K562 (cell line): ENCODE data around the gene DPM1. TPM values are rescaled to one million over a fixed set of nuclear protein-coding genes. Genes with fewer than 3 reads are reported as not detected.

ENCODE experiments used
- ATAC-seq: fragments of 200-7000 bp; cut with Tn5 transposase; 3 replicates; pipeline ENCODE4 v1.9.1; 2020; ENCODE audit warnings: moderate library complexity
- BruUV-seq: library from RNA; stranded (reverse); fragments of 400-500 nt; replicated peaks from 2 replicates; lab custom pipeline; 2021; lab: Mats Ljungman, UMichigan
- CTCF ChIA-PET: fragments of 300-600 bp; formaldehyde crosslinking; extraction: SDS; loops from one replicate; lab custom pipeline; 2021; ENCODE audit warnings: low intra/inter-chr PET ratio; lab: Yijun Ruan, JAX
- POLR2A ChIA-PET: fragments of 300-600, 350-650 bp; sonication (Branson Sonifier 250); formaldehyde crosslinking; extraction: SDS; loops from one replicate; lab custom pipeline; 2021; ENCODE audit warnings: antibody characterized with exemption, inconsistent platforms; lab: Yijun Ruan, JAX
- DNase-seq, 4 experiments: peaks; one replicate each; pipeline versions ENCODE4 v3.0.0 to v3.0.0-alpha.2; 2011 to 2018; ENCODE audit warnings: low spot score in 3 of 4, mixed read lengths in 3 of 4; ENCODE audit errors: extremely low read depth in 1 of 4
- FAIRE-seq: peaks from 2 replicates; lab custom pipeline; 2011; peaks lifted over from hg19 to GRCh38; lab: Jason Lieb, UNC
- H2AFZ ChIP-seq: 2 replicates; pipeline ENCODE4 v1.6.0; 2011; ENCODE audit warnings: low read depth, low read length, control low read depth, inconsistent platforms
- H3K27ac ChIP-seq: fragments of 200-600 bp; 3 replicates; pipeline ENCODE4 v1.8.0; 2011; ENCODE audit warnings: low read depth, mild to moderate bottlenecking, control low read depth, inconsistent platforms, low read length, moderate library complexity, mixed read lengths; ENCODE audit errors: extremely low read depth
- H3K27me3 ChIP-seq, 2 experiments: fragments of 300-600 bp in 1 of 2; 2 replicates in 1 of 2; 3 replicates in 1 of 2; pipeline versions ENCODE4 v1.6.0 to v1.8.0; 2011; ENCODE audit warnings: inconsistent platforms in 2 of 2, low read length in 2 of 2, mild to moderate bottlenecking in 1 of 2, mixed read lengths in 1 of 2, moderate library complexity in 1 of 2; ENCODE audit not compliant: control insufficient read depth in 2 of 2, insufficient read depth in 2 of 2
- H3K36me3 ChIP-seq: fragments of 300-600 bp; 3 replicates; pipeline ENCODE4 v1.8.0; 2011; ENCODE audit warnings: mild to moderate bottlenecking, low read length, inconsistent platforms; ENCODE audit not compliant: control insufficient read depth, insufficient read depth
- H3K4me1 ChIP-seq, 2 experiments: fragments of 200-600 bp in 1 of 2; replicated peaks in 1 of 2; 2 replicates in 1 of 2; 3 replicates in 1 of 2; pipeline versions ENCODE4 v1.5.1 to v1.8.0; 2011; ENCODE audit warnings: inconsistent platforms in 2 of 2, low read length in 2 of 2, mild to moderate bottlenecking in 1 of 2, mixed read lengths in 1 of 2, moderate library complexity in 1 of 2; ENCODE audit not compliant: control insufficient read depth in 2 of 2, insufficient read depth in 2 of 2
- H3K4me2 ChIP-seq: 2 replicates; pipeline ENCODE4 v1.6.1; 2011; ENCODE audit warnings: low read length, control low read depth, inconsistent platforms, mixed read lengths; ENCODE audit not compliant: insufficient read depth
- H3K4me3 ChIP-seq: fragments of 200-600 bp; sonication (generic), shearing (Covaris generic); 2 replicates; pipeline ENCODE4 v1.5.1; 2016; ENCODE audit warnings: control low read depth, inconsistent platforms
- H3K79me2 ChIP-seq: fragments of 200-600 bp; 3 replicates; pipeline ENCODE4 v1.8.0; 2011; ENCODE audit warnings: low read length, inconsistent platforms; ENCODE audit not compliant: control insufficient read depth, insufficient read depth
- H3K9ac ChIP-seq, 2 experiments: 2 replicates each; pipeline versions ENCODE4 v1.6.0 to v1.6.1; 2011; ENCODE audit warnings: low read depth in 2 of 2, low read length in 2 of 2, control low read depth in 1 of 2, inconsistent platforms in 1 of 2, mild to moderate bottlenecking in 1 of 2, mixed read lengths in 1 of 2; ENCODE audit not compliant: insufficient read depth in 1 of 2
- H3K9me1 ChIP-seq: one replicate; pipeline ENCODE4 v1.6.0; 2011; ENCODE audit warnings: inconsistent platforms, mild to moderate bottlenecking, low read length, moderate library complexity; ENCODE audit not compliant: control insufficient read depth, insufficient read depth
- H3K9me3 ChIP-seq: replicated peaks from 2 replicates; pipeline ENCODE4 v1.5.1; 2011; ENCODE audit warnings: low read depth, low read length, inconsistent platforms; ENCODE audit not compliant: control insufficient read depth, insufficient read depth
- H4K20me1 ChIP-seq: replicated peaks from 2 replicates; pipeline ENCODE4 v1.6.1; 2011; ENCODE audit warnings: low read length, inconsistent platforms, mixed read lengths; ENCODE audit not compliant: control insufficient read depth, insufficient read depth
- CBFA2T2 ChIP-seq: fragments of 450-650 bp; conservative IDR thresholded peaks from 2 replicates; pipeline ENCODE4 v1.6.1; 2017; ENCODE audit warnings: mild to moderate bottlenecking
- CBFA2T3 ChIP-seq: fragments of 450-650 bp; IDR thresholded peaks from 2 replicates; pipeline ENCODE4 v1.6.1; 2017
- ELF4 ChIP-seq: fragments of 450-650 bp; formaldehyde crosslinking; IDR thresholded peaks from 2 replicates; pipeline ENCODE4 v1.4.0; 2022; ENCODE audit warnings: missing genetic modification characterization
- GABPA ChIP-seq: fragments of 200-800 bp; sonication (Bioruptor generic); conservative IDR thresholded peaks from 2 replicates; pipeline ENCODE4 v1.6.1; 2016; ENCODE audit warnings: low read depth, missing genetic modification characterization, missing compliant biosample characterization
- HEY1 ChIP-seq: fragments of 250-450 bp; sonication (Bioruptor Pico); IDR thresholded peaks from 2 replicates; pipeline ENCODE4 v1.5.0; 2020; ENCODE audit warnings: mild to moderate bottlenecking, moderate library complexity, borderline replicate concordance
- HNRNPK ChIP-seq: fragments of 200-400 bp; formaldehyde crosslinking; IDR thresholded peaks from one replicate; pipeline ENCODE4 v1.6.1; 2018; ENCODE audit warnings: mild to moderate bottlenecking, low read depth, low read length; ENCODE audit not compliant: poor library complexity, severe bottlenecking
- KAT7 ChIP-seq: sonication (generic); formaldehyde crosslinking; IDR thresholded peaks from 2 replicates; pipeline ENCODE4 v1.8.0; 2022; ENCODE audit warnings: missing genetic modification reagents, mild to moderate bottlenecking, borderline replicate concordance
- KDM1A ChIP-seq, 2 experiments: fragments of 450-650 bp; IDR thresholded peaks; 2 replicates each; pipeline ENCODE4 v1.6.1; 2016; ENCODE audit warnings: mild to moderate bottlenecking in 2 of 2
- NEUROD1 ChIP-seq: fragments of 150-350 bp; IDR thresholded peaks from 2 replicates; pipeline ENCODE4 v1.6.1; 2014; ENCODE audit warnings: borderline replicate concordance, low read length, low read depth; ENCODE audit not compliant: partially characterized antibody
- NR2F6 ChIP-seq: fragments of 450-650 bp; formaldehyde crosslinking; IDR thresholded peaks from 2 replicates; pipeline ENCODE4 v1.4.0; 2020; ENCODE audit warnings: mild to moderate bottlenecking
- PPARD ChIP-seq: fragments of 250-450 bp; sonication (Bioruptor Pico); IDR thresholded peaks from 2 replicates; pipeline ENCODE4 v1.8.0; 2022; ENCODE audit warnings: inconsistent platforms, mild to moderate bottlenecking, moderate library complexity
- RBM15 ChIP-seq: fragments of 200-400 bp; formaldehyde crosslinking; IDR thresholded peaks from 2 replicates; pipeline ENCODE4 v1.6.1; 2018; ENCODE audit warnings: mild to moderate bottlenecking, low read length, moderate library complexity; ENCODE audit not compliant: insufficient read depth
- SRSF7 ChIP-seq: fragments of 200-400 bp; formaldehyde crosslinking; optimal IDR thresholded peaks from 2 replicates; pipeline ENCODE3; 2017; ENCODE audit warnings: mild to moderate bottlenecking, low read depth, low read length
- TCF3 ChIP-seq: sonication (generic); formaldehyde crosslinking; IDR thresholded peaks from 2 replicates; pipeline ENCODE4 v1.4.0; 2020; ENCODE audit warnings: mild to moderate bottlenecking, missing genetic modification reagents
- TFAP4 ChIP-seq: sonication (generic); formaldehyde crosslinking; IDR thresholded peaks from 2 replicates; pipeline ENCODE4 v1.8.0; 2022; ENCODE audit warnings: missing genetic modification reagents, mild to moderate bottlenecking, moderate library complexity, borderline replicate concordance
- TSC22D4 ChIP-seq: fragments of 450-650 bp; IDR thresholded peaks from 2 replicates; pipeline ENCODE4 v1.6.1; 2016; ENCODE audit warnings: missing genetic modification characterization, missing biosample characterization, control low read depth
- ZNF586 ChIP-seq: fragments of 450-650 bp; formaldehyde crosslinking; conservative IDR thresholded peaks from 2 replicates; pipeline ENCODE4 v1.4.0; 2020; ENCODE audit warnings: mild to moderate bottlenecking, moderate library complexity
- WGBS: fragments of 100-300 bp; shearing (Covaris generic); methylation state at CpG from one replicate; pipeline ENCODE4 v1.1.6; 2016; ENCODE audit warnings: low coverage, mixed read lengths; ENCODE audit not compliant: insufficient coverage; ENCODE audit errors: missing lambda C conversion rate; 5-methylcytosine and 5-hydroxymethylcytosine counted together
- in situ Hi-C: fragments of 300-500 bp; cut with MboI; formaldehyde crosslinking; loops from 4 replicates; pipeline ENCODE4 v1.15.0; 2018; ENCODE audit warnings: inconsistent platforms, mixed read lengths
- intact Hi-C: fragments of 100-400 bp; cut with micrococcal nuclease; formaldehyde crosslinking; loops from 2 replicates; pipeline ENCODE4 v1.14.2; 2022
- polyA plus RNA-seq, 8 experiments: library from polyadenylated mRNA; depleted of rRNA in 4 of 8; stranded (reverse) in 5 of 8; unstranded in 3 of 8; fragments of >200 nt; fragmentation: Nextera tagmentation in 2 of 8; fragmentation: Illumina TruSeq in 1 of 8; extraction: Ambion mirVana in 2 of 8; extraction: Trizol in 1 of 8; gene quantifications; 2 replicates each; pipeline versions ENCODE4 v1.2.1 to v1.2.3, GENCODE V29; 2011 to 2014; ENCODE audit warnings: inconsistent platforms in 1 of 8, missing spikeins in 1 of 8
- total RNA-seq, 7 experiments: library from RNA; depleted of rRNA in 6 of 7; stranded (reverse); fragments of >200 nt in 6 of 7; fragmentation: Illumina TruSeq in 2 of 7; extraction: Trizol in 2 of 7; gene quantifications; 2 replicates each; pipeline versions ENCODE4 v1.2.1 to v1.2.3, GENCODE V29; 2011 to 2021; ENCODE audit warnings: low replicate concordance in 1 of 7
- TF ChIP-seq, protein P1 (sequence below): fragments of 450-650 bp; IDR thresholded peaks from 2 replicates; pipeline ENCODE4 v1.7.1; 2018; ENCODE audit warnings: mild to moderate bottlenecking, low read depth; ENCODE audit not compliant: partially characterized antibody

DPM1 gene
- total and polyA plus RNA-seq, 9 of the 15 experiments (the other 6 are each of a cell fraction or from before 2014, with no cell fraction given) = 75.2 to 190 (median 153) TPM

DNA sequence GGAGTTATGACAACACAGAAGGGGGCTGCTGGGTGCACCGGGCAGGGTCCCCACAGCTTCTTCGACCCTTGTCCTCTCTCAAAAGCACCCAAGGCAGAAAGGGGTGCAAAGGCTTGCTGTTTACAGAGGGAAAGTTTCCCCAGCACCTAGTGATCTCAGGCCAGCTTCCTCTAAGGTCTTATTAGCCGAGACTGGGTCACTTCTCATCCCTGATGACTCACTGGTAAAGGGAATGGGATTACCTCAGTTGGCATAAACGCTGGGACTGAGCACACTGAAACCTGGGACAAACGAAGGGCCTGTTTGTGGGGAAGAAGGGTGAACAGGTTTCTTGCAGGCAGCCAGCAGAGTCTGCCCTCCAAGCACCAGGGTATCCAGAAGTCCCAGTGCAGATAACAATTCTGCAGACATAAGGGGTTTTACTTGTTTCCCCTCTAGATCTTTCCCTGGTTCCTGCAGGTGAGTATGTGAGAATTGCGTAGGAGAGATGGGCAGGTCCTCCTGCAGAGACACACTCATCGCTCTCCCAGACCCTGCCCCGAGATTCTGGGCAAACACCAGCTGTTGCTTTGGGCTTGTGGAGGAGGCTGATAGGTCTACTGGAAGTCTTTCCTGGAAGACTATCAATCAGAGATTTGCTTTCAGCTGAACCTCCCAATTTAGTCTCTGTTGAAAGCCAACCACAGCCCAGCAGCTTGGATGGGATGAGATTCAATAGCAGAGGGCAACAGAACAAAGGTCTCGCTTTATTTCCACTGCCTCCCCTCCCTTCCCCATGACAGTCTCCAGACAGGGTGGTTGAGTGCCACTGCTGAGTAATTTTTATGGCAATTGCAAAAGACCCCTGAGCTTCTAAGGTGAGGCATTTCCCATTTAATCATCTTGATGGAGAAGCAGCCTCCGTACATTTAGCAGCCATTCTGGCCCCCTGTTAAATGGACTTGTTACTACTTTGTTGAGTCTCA lies 38.9 kb upstream of the DPM1 start:
- Histone ChIP-seq H3K9ac (no peak overlapping the region), H3K27ac (no peak overlapping the region), H3K4me2 (no peak overlapping the region), H3K9me3 (no peaks in the 10 kb centered on the region), H3K4me1 (0 out of 5 replicates have a peak, but pooled peaks cover 0 to 5% of the 10 kb centered on the region in 2 experiments), H2AFZ (no peak overlapping the region), H3K4me3 (no peak overlapping the region), H3K79me2 (no peaks in the 10 kb centered on the region), H3K9me1 (no peaks in the 10 kb centered on the region), H4K20me1 (no peaks in the 10 kb centered on the region; the same call in 1 of the 2 replicates), H3K27me3 (peaks cover 13 to 44% of the 10 kb centered on the region in 2 experiments; a peak in 4 of 5 replicates), H3K36me3 (no peaks in the 10 kb centered on the region)
- ATAC-seq (no peak), FAIRE-seq (no peak), DNase-seq (peak in 1 of 4 experiments; percentile 8)
- intact Hi-C loops = no loop called here
- no TSS peak for BruUV-seq
- in situ Hi-C loops = loop anchor here (25.0 kb wide), 1 partner anchor 1090 kb away; no protein-coding TSS in a partner anchor
- ChIA-PET POLR2A (interaction anchor here (1.2 kb wide), 1 partner anchor 68 kb away, joined by 3 read pairs; no protein-coding TSS in a partner anchor), CTCF (no interaction called here)
- 0% methylated on average over 10 of the region's 10 CpGs for WGBS
- TF ChIP-seq CBFA2T3 (peak; percentile 26; the same call in 1 of the 2 replicates), KDM1A (IDR thresholded peaks at IDR 0.05) (no peak), HEY1 (CRISPR knock-in tag) (no peak), KAT7 (CRISPR knock-in tag) (no peak), TFAP4 (CRISPR knock-in tag) (peak; percentile 33; the same call in 1 of the 2 replicates), HNRNPK (no peak), ELF4 (CRISPR knock-in tag) (no peak), RBM15 (no peak), NR2F6 (CRISPR knock-in tag) (no peak), PPARD (CRISPR knock-in tag) (no peak), TSC22D4 (tag) (no peak), SRSF7 (no peak), TCF3 (CRISPR knock-in tag) (peak; percentile 59), ZNF586 (CRISPR knock-in tag) (no peak), NEUROD1 (no peak), CBFA2T2 (0 out of 2 replicates have a peak, but pooled peaks have one; percentile 7), GABPA (tag) (no peak)
- TF ChIP-seq, protein P1, sequence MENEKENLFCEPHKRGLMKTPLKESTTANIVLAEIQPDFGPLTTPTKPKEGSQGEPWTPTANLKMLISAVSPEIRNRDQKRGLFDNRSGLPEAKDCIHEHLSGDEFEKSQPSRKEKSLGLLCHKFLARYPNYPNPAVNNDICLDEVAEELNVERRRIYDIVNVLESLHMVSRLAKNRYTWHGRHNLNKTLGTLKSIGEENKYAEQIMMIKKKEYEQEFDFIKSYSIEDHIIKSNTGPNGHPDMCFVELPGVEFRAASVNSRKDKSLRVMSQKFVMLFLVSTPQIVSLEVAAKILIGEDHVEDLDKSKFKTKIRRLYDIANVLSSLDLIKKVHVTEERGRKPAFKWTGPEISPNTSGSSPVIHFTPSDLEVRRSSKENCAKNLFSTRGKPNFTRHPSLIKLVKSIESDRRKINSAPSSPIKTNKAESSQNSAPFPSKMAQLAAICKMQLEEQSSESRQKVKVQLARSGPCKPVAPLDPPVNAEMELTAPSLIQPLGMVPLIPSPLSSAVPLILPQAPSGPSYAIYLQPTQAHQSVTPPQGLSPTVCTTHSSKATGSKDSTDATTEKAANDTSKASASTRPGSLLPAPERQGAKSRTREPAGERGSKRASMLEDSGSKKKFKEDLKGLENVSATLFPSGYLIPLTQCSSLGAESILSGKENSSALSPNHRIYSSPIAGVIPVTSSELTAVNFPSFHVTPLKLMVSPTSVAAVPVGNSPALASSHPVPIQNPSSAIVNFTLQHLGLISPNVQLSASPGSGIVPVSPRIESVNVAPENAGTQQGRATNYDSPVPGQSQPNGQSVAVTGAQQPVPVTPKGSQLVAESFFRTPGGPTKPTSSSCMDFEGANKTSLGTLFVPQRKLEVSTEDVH = no peak
